IMR-90 (cell line): ENCODE results near the gene EXOC8. TPM values are rescaled to one million over a fixed set of nuclear protein-coding genes. Genes with fewer than 3 reads are reported as not detected.

ENCODE experiments used
- ATAC-seq: fragments of 200-7000 bp; cut with Tn5 transposase; 2 replicates; pipeline ENCODE4 v1.9.1; 2020; ENCODE audit warnings: low read depth, mild to moderate bottlenecking, moderate library complexity
- BruUV-seq: library from RNA; stranded (reverse); fragments of 400-500 nt; replicated peaks from 2 replicates; lab custom pipeline; 2021; lab: Mats Ljungman, UMichigan
- CTCF ChIA-PET: fragments of 300-600 bp; formaldehyde crosslinking; extraction: SDS; loops from one replicate; lab custom pipeline; 2021; ENCODE audit warnings: antibody characterized with exemption; lab: Yijun Ruan, JAX
- POLR2A ChIA-PET: fragments of 300-600 bp; sonication (Branson Sonifier 250); formaldehyde crosslinking; loops from one replicate; lab custom pipeline; 2022; ENCODE audit warnings: antibody characterized with exemption; ENCODE audit not compliant: unreplicated experiment; lab: Charles Lee
- DNase-seq: peaks from one replicate; pipeline ENCODE4 v3.0.0; 2013
- H2AFZ ChIP-seq: replicated peaks from 2 replicates; pipeline ENCODE3; 2013; ENCODE audit warnings: low read length, mild to moderate bottlenecking; ENCODE audit not compliant: poor library complexity
- H2AK5ac ChIP-seq: 2 replicates; pipeline ENCODE4 v1.6.1; 2013; ENCODE audit warnings: low read depth, low read length, inconsistent platforms
- H2AK9ac ChIP-seq: replicated peaks from 2 replicates; pipeline ENCODE3; 2013; ENCODE audit warnings: mild to moderate bottlenecking, low read depth, low read length, moderate library complexity; ENCODE audit not compliant: poor library complexity
- H2BK120ac ChIP-seq: 2 replicates; pipeline ENCODE4 v1.6.1; 2013; ENCODE audit warnings: low read depth, low read length, inconsistent platforms
- H2BK15ac ChIP-seq: 3 replicates; pipeline ENCODE4 v1.6.1; 2013; ENCODE audit warnings: low read depth, low read length, inconsistent platforms
- H2BK20ac ChIP-seq: 2 replicates; pipeline ENCODE4 v1.6.1; 2013; ENCODE audit warnings: low read depth, mild to moderate bottlenecking, inconsistent platforms, low read length, moderate library complexity
- H2BK5ac ChIP-seq: 2 replicates; pipeline ENCODE4 v1.6.1; 2013; ENCODE audit warnings: mild to moderate bottlenecking, low read depth, low read length, inconsistent platforms; ENCODE audit not compliant: poor library complexity, severe bottlenecking
- H3K14ac ChIP-seq: replicated peaks from 2 replicates; pipeline ENCODE4 v1.6.1; 2013; ENCODE audit warnings: low read depth, low read length, inconsistent platforms
- H3K18ac ChIP-seq: 2 replicates; pipeline ENCODE4 v1.6.1; 2013; ENCODE audit warnings: low read depth, low read length, control low read depth
- H3K23ac ChIP-seq: 2 replicates; pipeline ENCODE4 v1.6.1; 2013; ENCODE audit warnings: low read depth, low read length, inconsistent platforms
- H3K27ac ChIP-seq: 2 replicates; pipeline ENCODE4 v1.5.1; 2013; ENCODE audit warnings: mild to moderate bottlenecking, control low read depth, low read length; ENCODE audit not compliant: insufficient read depth
- H3K27me3 ChIP-seq: 2 replicates; pipeline ENCODE4 v1.6.1; 2013; ENCODE audit warnings: low read length; ENCODE audit not compliant: control insufficient read depth, insufficient read depth
- H3K36me3 ChIP-seq: 2 replicates; pipeline ENCODE4 v1.6.1; 2013; ENCODE audit warnings: low read length, mixed read lengths; ENCODE audit not compliant: control insufficient read depth, insufficient read depth
- H3K4ac ChIP-seq: 2 replicates; pipeline ENCODE4 v1.6.1; 2013; ENCODE audit warnings: low read depth, low read length, inconsistent platforms
- H3K4me1 ChIP-seq: 2 replicates; pipeline ENCODE4 v1.6.1; 2013; ENCODE audit warnings: low read length, mixed read lengths; ENCODE audit not compliant: control insufficient read depth, insufficient read depth
- H3K4me2 ChIP-seq: 2 replicates; pipeline ENCODE4 v1.6.1; 2013; ENCODE audit warnings: low read depth, mild to moderate bottlenecking, control low read depth, low read length, moderate library complexity
- H3K4me3 ChIP-seq: 2 replicates; pipeline ENCODE4 v1.5.1; 2013; ENCODE audit warnings: low read depth, mild to moderate bottlenecking, control low read depth, low read length, moderate library complexity; ENCODE audit not compliant: insufficient read depth
- H3K56ac ChIP-seq: 2 replicates; pipeline ENCODE4 v1.6.1; 2013; ENCODE audit warnings: low read length, inconsistent platforms; ENCODE audit not compliant: insufficient read depth; ENCODE audit errors: extremely low read depth
- H3K79me1 ChIP-seq, 2 experiments: 2 replicates each; pipeline ENCODE4 v1.6.1; 2013; ENCODE audit warnings: low read length in 2 of 2, inconsistent platforms in 1 of 2, low read depth in 1 of 2
- H3K9ac ChIP-seq: 2 replicates; pipeline ENCODE4 v1.6.1; 2013; ENCODE audit warnings: low read depth, low read length, control low read depth
- H3K9me1 ChIP-seq: 2 replicates; pipeline ENCODE4 v1.6.1; 2013; ENCODE audit warnings: low read length, inconsistent platforms; ENCODE audit not compliant: insufficient read depth
- H3K9me3 ChIP-seq: 2 replicates; pipeline ENCODE4 v1.6.1; 2013; ENCODE audit warnings: low read length; ENCODE audit not compliant: control insufficient read depth, insufficient read depth
- H4K20me1 ChIP-seq: 2 replicates; pipeline ENCODE4 v1.6.1; 2013; ENCODE audit warnings: low read length, inconsistent platforms; ENCODE audit not compliant: insufficient read depth
- H4K5ac ChIP-seq: 2 replicates; pipeline ENCODE4 v1.6.1; 2013; ENCODE audit warnings: mild to moderate bottlenecking, low read depth, low read length, control low read depth
- H4K8ac ChIP-seq, 2 experiments: 2 replicates each; pipeline ENCODE4 v1.6.1; 2013; ENCODE audit warnings: low read depth in 2 of 2, low read length in 2 of 2, control low read depth in 1 of 2, inconsistent platforms in 1 of 2
- H4K91ac ChIP-seq: 2 replicates; pipeline ENCODE4 v1.6.1; 2013; ENCODE audit warnings: low read depth, low read length, inconsistent platforms; ENCODE audit not compliant: insufficient read depth
- MAFK ChIP-seq: IDR thresholded peaks from 2 replicates; pipeline ENCODE4 v1.6.1; 2012; ENCODE audit warnings: low read depth, low read length, improper control_type of control experiment
- POLR2A ChIP-seq: IDR thresholded peaks from 2 replicates; pipeline ENCODE4 v1.6.1; 2012; ENCODE audit warnings: mild to moderate bottlenecking, low read depth, low read length
- WGBS, 2 experiments: methylation state at CpG; one replicate each; pipeline versions ENCODE4 v1.1.5 to v1.1.7; 2013; ENCODE audit warnings: missing lambda C conversion rate in 2 of 2; ENCODE audit not compliant: insufficient read length in 1 of 2; ENCODE audit errors: extremely low coverage in 2 of 2; 5-methylcytosine and 5-hydroxymethylcytosine counted together
- dilution Hi-C: fragments of 300-500 bp; cut with HindIII; formaldehyde crosslinking; loops from one replicate; pipeline ENCODE4 v1.14.3; 2018; ENCODE audit warnings: low sequenced_read_pairs; ENCODE audit not compliant: unreplicated experiment
- in situ Hi-C: fragments of 300-500 bp; cut with MboI; formaldehyde crosslinking; loops from 3 replicates; pipeline ENCODE4 v1.14.3; 2019; ENCODE audit warnings: low sequenced_read_pairs, inconsistent platforms, mixed read lengths
- intact Hi-C: fragments of 100-400 bp; cut with micrococcal nuclease; formaldehyde crosslinking; loops from 2 replicates; pipeline ENCODE4 v1.10.0; 2022
- polyA plus RNA-seq, 3 experiments: library from polyadenylated mRNA; depleted of rRNA; stranded (reverse); fragments of >200 nt; gene quantifications; 2 replicates each; pipeline ENCODE4 v1.2.3, GENCODE V29; 2012; ENCODE audit warnings: low replicate concordance in 1 of 3
- total RNA-seq: library from RNA; depleted of rRNA; stranded (reverse); fragments of >200 nt; gene quantifications from 2 replicates; pipeline ENCODE4 v1.2.3, GENCODE V29; 2012; rRNA removed
- TF ChIP-seq, protein P1 (sequence below): fragments of 150-350 bp; IDR thresholded peaks from 2 replicates; pipeline ENCODE4 v1.6.1; 2016; ENCODE audit warnings: low read depth, mild to moderate bottlenecking, low read length, moderate library complexity, borderline replicate concordance
- TF ChIP-seq, protein P2 (sequence below): fragments of 150-350 bp; IDR thresholded peaks from 2 replicates; pipeline ENCODE4 v1.6.1; 2017; ENCODE audit warnings: mild to moderate bottlenecking, antibody characterized with exemption, low read length, low read depth
- TF ChIP-seq, protein P3 (sequence below): conservative IDR thresholded peaks from 2 replicates; pipeline ENCODE4 v1.5.1; 2012; ENCODE audit warnings: mild to moderate bottlenecking, low read depth, low read length, improper control_type of control experiment

Gene EXOC8
- total and polyA plus RNA-seq, 2 of the 4 experiments (the other 2 are of a cell fraction): 2.6 to 11.5 TPM

DNA sequence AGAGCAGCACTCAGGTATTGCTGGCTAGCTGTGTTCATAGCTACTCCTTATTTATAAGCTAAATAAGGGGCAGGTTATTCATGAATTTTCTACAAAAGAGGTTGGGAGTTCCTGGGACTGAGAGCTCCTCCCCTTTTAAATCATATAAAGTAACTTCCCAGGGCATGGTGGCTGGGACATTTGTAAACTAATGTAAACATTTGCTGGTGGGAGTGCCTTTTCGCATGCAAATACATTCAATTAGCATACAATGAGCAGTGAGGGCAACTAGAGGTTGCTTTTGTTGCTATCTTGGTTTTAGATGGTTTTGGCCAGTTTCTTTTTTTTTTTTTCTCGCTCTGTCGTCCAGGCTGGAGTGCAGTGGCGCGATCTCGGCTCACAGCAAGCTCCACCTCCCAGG, 53.2 kb downstream of the EXOC8 start:
- no CpG with 5 or more reads among the region's 6 CpGs for WGBS, 2 experiments
- no peaks in the 10 kb centered on the region for H3K9me1 ChIP-seq
- ChIA-PET CTCF (no interaction called here), POLR2A (no interaction called here)
- H3K14ac ChIP-seq: no peak overlapping the region
- no TSS peak for BruUV-seq
- no peak overlapping the region for H2BK15ac ChIP-seq
- H2BK5ac ChIP-seq: no peak overlapping the region
- no peak overlapping the region for H4K8ac ChIP-seq
- H3K56ac ChIP-seq: no peak overlapping the region
- H2BK120ac ChIP-seq: no peak overlapping the region
- no peak overlapping the region for H3K4me3 ChIP-seq
- H3K36me3 ChIP-seq: no peaks in the 10 kb centered on the region
- no peak overlapping the region for H3K27ac ChIP-seq
- no peaks in the 10 kb centered on the region for H3K9me3 ChIP-seq
- no peak overlapping the region for H2AK9ac ChIP-seq
- no peak overlapping the region for H2AFZ ChIP-seq
- DNase-seq: no peak
- no peak overlapping the region for H4K5ac ChIP-seq
- no peak for ATAC-seq
- no peak overlapping the region for H3K23ac ChIP-seq
- no peaks in the 10 kb centered on the region for H3K4me1 ChIP-seq
- H3K4ac ChIP-seq: no peak overlapping the region
- no peaks in the 10 kb centered on the region for H4K20me1 ChIP-seq
- H3K79me1 ChIP-seq: no peaks in the 10 kb centered on the region
- dilution Hi-C loops (no loop called here), in situ Hi-C loops (no loop called here), intact Hi-C loops (no loop called here)
- no peak overlapping the region for H3K18ac ChIP-seq
- no peaks in the 10 kb centered on the region for H3K27me3 ChIP-seq
- H2BK20ac ChIP-seq: no peak overlapping the region
- no peak overlapping the region for H3K4me2 ChIP-seq
- no peak overlapping the region for H4K91ac ChIP-seq
- no peak overlapping the region for H2AK5ac ChIP-seq
- TF ChIP-seq, protein P1, sequence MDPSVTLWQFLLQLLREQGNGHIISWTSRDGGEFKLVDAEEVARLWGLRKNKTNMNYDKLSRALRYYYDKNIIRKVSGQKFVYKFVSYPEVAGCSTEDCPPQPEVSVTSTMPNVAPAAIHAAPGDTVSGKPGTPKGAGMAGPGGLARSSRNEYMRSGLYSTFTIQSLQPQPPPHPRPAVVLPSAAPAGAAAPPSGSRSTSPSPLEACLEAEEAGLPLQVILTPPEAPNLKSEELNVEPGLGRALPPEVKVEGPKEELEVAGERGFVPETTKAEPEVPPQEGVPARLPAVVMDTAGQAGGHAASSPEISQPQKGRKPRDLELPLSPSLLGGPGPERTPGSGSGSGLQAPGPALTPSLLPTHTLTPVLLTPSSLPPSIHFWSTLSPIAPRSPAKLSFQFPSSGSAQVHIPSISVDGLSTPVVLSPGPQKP: no peak
- TF ChIP-seq, protein P2, sequence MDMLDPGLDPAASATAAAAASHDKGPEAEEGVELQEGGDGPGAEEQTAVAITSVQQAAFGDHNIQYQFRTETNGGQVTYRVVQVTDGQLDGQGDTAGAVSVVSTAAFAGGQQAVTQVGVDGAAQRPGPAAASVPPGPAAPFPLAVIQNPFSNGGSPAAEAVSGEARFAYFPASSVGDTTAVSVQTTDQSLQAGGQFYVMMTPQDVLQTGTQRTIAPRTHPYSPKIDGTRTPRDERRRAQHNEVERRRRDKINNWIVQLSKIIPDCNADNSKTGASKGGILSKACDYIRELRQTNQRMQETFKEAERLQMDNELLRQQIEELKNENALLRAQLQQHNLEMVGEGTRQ: no peak
- TF ChIP-seq, protein P3, sequence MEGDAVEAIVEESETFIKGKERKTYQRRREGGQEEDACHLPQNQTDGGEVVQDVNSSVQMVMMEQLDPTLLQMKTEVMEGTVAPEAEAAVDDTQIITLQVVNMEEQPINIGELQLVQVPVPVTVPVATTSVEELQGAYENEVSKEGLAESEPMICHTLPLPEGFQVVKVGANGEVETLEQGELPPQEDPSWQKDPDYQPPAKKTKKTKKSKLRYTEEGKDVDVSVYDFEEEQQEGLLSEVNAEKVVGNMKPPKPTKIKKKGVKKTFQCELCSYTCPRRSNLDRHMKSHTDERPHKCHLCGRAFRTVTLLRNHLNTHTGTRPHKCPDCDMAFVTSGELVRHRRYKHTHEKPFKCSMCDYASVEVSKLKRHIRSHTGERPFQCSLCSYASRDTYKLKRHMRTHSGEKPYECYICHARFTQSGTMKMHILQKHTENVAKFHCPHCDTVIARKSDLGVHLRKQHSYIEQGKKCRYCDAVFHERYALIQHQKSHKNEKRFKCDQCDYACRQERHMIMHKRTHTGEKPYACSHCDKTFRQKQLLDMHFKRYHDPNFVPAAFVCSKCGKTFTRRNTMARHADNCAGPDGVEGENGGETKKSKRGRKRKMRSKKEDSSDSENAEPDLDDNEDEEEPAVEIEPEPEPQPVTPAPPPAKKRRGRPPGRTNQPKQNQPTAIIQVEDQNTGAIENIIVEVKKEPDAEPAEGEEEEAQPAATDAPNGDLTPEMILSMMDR: no peak
- TF ChIP-seq POLR2A (no peak), MAFK (no peak)
- H3K9ac ChIP-seq: no peak overlapping the region

Other genes with a start within 250 kb of the EXOC8 start
- not detected in 2 replicates for gene TRIM67, start 175.8 kb downstream of the EXOC8 start, total RNA-seq
- not detected in 2 replicates for gene TRIM67, start 175.8 kb downstream of the EXOC8 start, polyA plus RNA-seq (2012; rRNA removed)
- gene GNPAT, start 96.6 kb downstream of the EXOC8 start, total RNA-seq: 36.0 and 43.9 TPM in 2 replicates
- 12.3 and 17.2 TPM in 2 replicates for gene GNPAT, start 96.6 kb downstream of the EXOC8 start, polyA plus RNA-seq (2012; rRNA removed)
- 16.4 and 17.4 TPM in 2 replicates for gene SPRTN, start 441 bp upstream of the EXOC8 start, total RNA-seq
- 6.5 and 7.5 TPM in 2 replicates for gene SPRTN, start 441 bp upstream of the EXOC8 start, polyA plus RNA-seq (2012; rRNA removed)
- gene EGLN1, start 84.4 kb upstream of the EXOC8 start, total RNA-seq: 26.9 and 66.4 TPM in 2 replicates
- gene EGLN1, start 84.4 kb upstream of the EXOC8 start, polyA plus RNA-seq (2012; rRNA removed): 18.1 and 25.7 TPM in 2 replicates
- gene TSNAX, start 190.8 kb upstream of the EXOC8 start, total RNA-seq: 60.6 and 61.4 TPM in 2 replicates
- gene TSNAX, start 190.8 kb upstream of the EXOC8 start, polyA plus RNA-seq (2012; rRNA removed): 14.7 and 19.6 TPM in 2 replicates